GM18907 (cell line): ENCODE data around the gene MYO7B.

Experiments used
- ATAC-seq: cut with Tn5 transposase; IDR thresholded peaks from one replicate; pipeline ENCODE4 v1.9.1; 2021; ENCODE audit warnings: mild to moderate bottlenecking, moderate library complexity; ENCODE audit not compliant: unreplicated experiment

The MYO7B gene

GRCh38 chr2:127551221-127551930 lies 15.9 kb downstream of the MYO7B start:
- no peak for ATAC-seq

- ATAC-seq, result no peak
Observed at GRCh38 chr2:127552336-127552735, 16.9 kb downstream of the MYO7B start.

GRCh38 chr2:127552846-127553245 lies 17.4 kb downstream of the MYO7B start:
- no peak for ATAC-seq

- no peak for ATAC-seq
Observed at GRCh38 chr2:127558911-127559310, 23.4 kb downstream of the MYO7B start.

DNA sequence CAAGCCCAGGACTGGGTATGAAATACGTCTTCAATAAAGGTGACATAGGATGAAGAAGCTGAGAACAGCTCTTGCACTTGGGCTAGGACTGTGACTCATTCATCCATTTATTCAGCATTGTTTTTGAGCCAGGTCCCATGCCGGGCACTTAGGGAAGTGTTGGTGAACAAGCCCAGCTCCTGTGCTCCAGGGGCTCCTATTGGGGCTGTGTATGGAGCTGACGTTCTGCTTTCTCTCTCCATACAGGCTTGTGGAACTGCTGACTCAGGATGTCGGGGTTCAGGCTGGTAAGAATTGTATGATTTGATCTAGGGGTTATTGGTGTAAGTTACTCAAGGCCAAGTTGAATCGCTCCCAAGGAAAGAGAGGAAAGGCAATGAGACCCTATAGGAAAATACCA lies 24.0 kb downstream of the MYO7B start:
- ATAC-seq, result no peak

DNA sequence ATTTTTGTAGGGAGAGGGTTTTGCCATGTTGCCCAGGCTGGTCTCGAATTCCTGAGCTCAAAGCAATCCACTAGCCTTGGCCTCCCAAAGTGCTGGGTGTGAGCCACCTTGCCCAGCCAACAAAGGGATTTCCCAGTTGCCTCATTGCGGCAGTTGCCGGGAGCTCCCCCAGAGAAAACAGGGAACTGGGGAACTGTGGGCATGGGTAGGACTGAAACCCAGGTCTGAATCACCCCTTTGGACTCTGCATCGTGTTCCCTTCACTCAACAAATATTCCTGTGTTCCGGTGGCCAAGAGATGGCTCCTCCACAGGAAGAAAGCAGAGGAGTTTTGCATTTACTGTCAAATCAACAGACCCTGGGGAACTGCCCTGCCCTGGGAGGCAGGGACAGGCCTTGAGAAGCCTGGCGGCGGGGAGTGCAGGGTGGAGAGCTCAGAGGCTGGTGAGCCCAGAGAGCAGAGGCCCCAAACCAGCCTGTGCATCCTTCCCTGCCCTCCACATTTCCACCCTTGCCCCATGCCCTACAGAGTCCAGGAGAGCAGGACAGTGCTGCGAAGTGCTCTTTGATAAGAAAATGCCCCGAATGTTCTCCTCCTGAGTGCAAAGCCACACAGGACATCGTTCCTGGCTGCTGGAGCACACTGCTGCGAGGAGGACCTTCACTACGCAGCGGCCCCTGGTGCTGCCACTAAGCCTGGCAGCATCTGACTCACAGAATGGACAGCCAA lies 24.9 kb downstream of the MYO7B start:
- no peak for ATAC-seq

GRCh38 chr2:127560931-127561280 lies 25.4 kb downstream of the MYO7B start:
- ATAC-seq, result no peak

GRCh38 chr2:127561371-127561770 lies 25.9 kb downstream of the MYO7B start:
- no peak for ATAC-seq

GRCh38 chr2:127562936-127563335 lies 27.5 kb downstream of the MYO7B start:
- no peak for ATAC-seq

DNA sequence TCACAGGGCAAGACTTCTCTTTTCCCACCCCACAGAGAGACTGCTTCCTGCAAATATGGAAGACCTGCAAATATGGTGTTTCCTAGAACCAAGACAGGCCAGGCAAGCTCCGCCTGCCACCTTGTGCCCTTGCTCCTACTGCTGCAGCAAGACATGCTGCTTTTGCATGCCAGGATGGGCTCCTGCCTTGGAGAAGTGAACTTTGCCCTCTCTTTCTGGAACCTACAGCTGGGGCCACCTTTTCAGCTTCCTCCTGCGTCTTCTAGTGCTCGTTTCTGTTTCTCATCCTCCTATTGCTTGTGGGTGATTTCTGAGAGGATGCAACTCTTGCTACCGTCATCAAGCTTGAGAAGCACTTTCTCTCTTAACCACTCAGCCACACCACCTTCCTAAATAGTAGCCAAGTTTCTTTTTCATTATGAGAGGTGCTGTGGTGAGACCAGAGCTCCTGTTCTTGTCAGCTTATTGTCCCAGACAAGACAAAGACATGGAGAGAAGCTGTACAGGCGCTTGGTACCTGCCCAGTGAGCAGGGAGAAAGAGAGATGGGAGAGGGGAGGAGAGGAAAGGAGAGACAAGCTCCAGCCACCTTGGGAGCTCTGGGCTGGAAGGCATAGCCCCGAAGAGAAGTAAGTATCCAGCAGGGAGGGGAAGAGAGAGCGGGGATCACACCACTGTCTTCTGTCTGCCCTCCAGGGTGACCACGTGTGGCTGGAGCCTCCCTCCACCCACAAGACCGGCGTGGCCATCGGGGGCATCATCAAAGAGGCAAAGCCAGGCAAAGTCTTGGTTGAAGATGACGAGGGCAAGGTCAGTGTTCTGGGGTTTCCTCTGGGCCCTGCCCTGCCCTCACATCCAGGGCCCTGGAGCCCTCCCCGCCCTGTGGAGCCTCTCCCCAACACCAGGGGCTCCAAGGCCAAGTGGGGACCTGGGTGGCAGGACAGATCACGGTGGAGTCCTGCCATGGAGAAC lies 28.3 kb downstream of the MYO7B start:
- ATAC-seq, result peak; percentile 95

- no peak for ATAC-seq
Observed at GRCh38 chr2:127564429-127565260, 29.2 kb downstream of the MYO7B start.

- ATAC-seq, result no peak
Observed at GRCh38 chr2:127565261-127566138, 30.0 kb downstream of the MYO7B start.

DNA sequence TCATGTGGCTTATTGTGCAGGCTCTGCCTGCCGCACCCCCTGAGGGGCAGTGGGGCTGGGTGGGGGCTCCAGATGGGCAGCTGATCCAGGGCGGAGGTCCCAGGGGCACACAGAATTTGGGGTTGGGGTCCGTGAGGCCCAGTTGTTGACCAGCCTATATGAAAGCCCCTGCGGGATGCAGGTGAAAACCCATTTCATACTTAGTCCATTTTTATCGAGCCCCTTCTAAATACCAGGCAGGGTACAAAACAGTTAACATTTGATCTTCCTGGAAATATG lies 30.6 kb downstream of the MYO7B start:
- no peak for ATAC-seq

DNA sequence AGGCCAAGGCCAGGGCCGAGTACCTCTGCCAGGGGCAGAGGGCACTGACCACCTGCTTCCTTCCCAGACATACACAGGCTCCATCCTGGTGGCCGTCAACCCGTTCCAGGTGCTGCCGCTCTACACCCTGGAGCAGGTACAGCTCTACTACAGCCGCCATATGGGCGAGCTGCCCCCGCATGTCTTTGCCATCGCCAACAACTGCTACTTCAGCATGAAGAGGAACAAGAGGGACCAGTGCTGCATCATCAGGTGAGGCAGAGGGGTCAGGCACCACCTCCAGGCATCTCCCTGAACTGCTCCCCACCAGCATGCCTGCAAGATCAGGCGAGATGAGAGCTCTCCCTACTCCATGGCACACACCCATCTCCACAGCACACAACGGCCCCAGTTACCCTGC lies 31.1 kb downstream of the MYO7B start:
- no peak for ATAC-seq

GRCh38 chr2:127567351-127567854 lies 31.9 kb downstream of the MYO7B start:
- ATAC-seq, result no peak

DNA sequence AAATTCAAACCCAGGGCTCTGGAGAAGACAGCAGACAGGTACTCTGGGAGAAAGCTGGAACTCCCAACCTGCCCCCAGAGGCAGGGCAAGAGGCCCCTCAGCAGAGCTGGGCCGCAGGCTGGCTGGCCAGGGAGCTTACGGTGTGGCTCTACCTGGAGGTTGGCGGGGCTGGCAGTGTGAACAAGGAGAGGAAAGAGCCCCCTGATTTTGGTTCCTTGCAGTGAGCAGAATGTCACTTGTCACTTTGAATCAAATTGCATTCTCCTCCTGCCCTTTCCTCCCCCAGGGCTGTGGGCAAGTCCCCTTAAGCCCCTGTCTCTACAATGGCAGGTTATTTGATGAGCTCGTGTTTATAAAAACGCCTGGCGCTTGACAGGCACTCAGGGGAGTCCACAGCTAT lies 32.6 kb downstream of the MYO7B start:
- ATAC-seq, result no peak

- ATAC-seq, result no peak
Observed at GRCh38 chr2:127569666-127570065, 34.2 kb downstream of the MYO7B start.

GRCh38 chr2:127570282-127571250 lies 35.1 kb downstream of the MYO7B start:
- ATAC-seq, result no peak
